CD4-positive, alpha-beta T cell treated with Interferon gamma for 1 hour (primary cell): ENCODE data around the gene ZMIZ2.
"Not testable (repeated sequence)": the region's sequence is repeated elsewhere in the genome, so short reads cannot be mapped to it uniquely, and the experiment has no call there.

Experiments
- DNase-seq: peaks from one replicate; pipeline ENCODE4 v3.0.0-alpha.2; 2020

ZMIZ2 gene

GRCh38 chr7:44748045-44748947 lies at the start of gene ZMIZ2:
TSS of gene ZMIZ2 (plus strand) at chr7:44748847. CDS start at chr7:44756250, 7,403 bp downstream.
- DNase-seq, result peak; percentile 90

GRCh38 chr7:44699598-44699997 lies 49.0 kb upstream of the ZMIZ2 start:
- DNase-seq, result not testable (repeated sequence)

- DNase-seq, result no peak
Observed at GRCh38 chr7:44700322-44700721, 48.3 kb upstream of the ZMIZ2 start.

GRCh38 chr7:44703391-44703790 lies 45.3 kb upstream of the ZMIZ2 start:
- DNase-seq, result not testable (repeated sequence)

- DNase-seq, result no peak
Observed at GRCh38 chr7:44703921-44704320, 44.7 kb upstream of the ZMIZ2 start.

- no peak for DNase-seq
Observed at GRCh38 chr7:44705434-44705833, 43.2 kb upstream of the ZMIZ2 start.

GRCh38 chr7:44706788-44707557 lies 41.7 kb upstream of the ZMIZ2 start:
- DNase-seq, result no peak

GRCh38 chr7:44707558-44708230 lies 41.0 kb upstream of the ZMIZ2 start:
- no peak for DNase-seq

GRCh38 chr7:44709011-44709915 lies 39.4 kb upstream of the ZMIZ2 start:
- DNase-seq, result no peak

GRCh38 chr7:44709945-44710596 lies 38.6 kb upstream of the ZMIZ2 start:
- no peak for DNase-seq

- no peak for DNase-seq
Observed at GRCh38 chr7:44711528-44711927, 37.1 kb upstream of the ZMIZ2 start.

- DNase-seq, result no peak
Observed at GRCh38 chr7:44712012-44712411, 36.6 kb upstream of the ZMIZ2 start.

GRCh38 chr7:44713141-44713540 lies 35.5 kb upstream of the ZMIZ2 start:
- no peak for DNase-seq

- DNase-seq, result no peak
Observed at GRCh38 chr7:44713680-44714335, 34.8 kb upstream of the ZMIZ2 start.

- no peak for DNase-seq
Observed at GRCh38 chr7:44716205-44716604, 32.4 kb upstream of the ZMIZ2 start.

GRCh38 chr7:44720301-44720700 lies 28.3 kb upstream of the ZMIZ2 start:
- DNase-seq, result no peak

- no peak for DNase-seq
Observed at GRCh38 chr7:44724276-44724675, 24.4 kb upstream of the ZMIZ2 start.

GRCh38 chr7:44726250-44726649 lies 22.4 kb upstream of the ZMIZ2 start:
- DNase-seq, result not testable (repeated sequence)

GRCh38 chr7:44727158-44727936 lies 21.3 kb upstream of the ZMIZ2 start:
- no peak for DNase-seq

GRCh38 chr7:44727937-44728262 lies 20.7 kb upstream of the ZMIZ2 start:
- no peak for DNase-seq
